Esophagus squamous epithelium (tissue), 5 donors: ENCODE data around the gene GXYLT2. TPM values are rescaled to one million over a fixed set of nuclear protein-coding genes. Genes with fewer than 3 reads are reported as not detected.

Experiments
- DNase-seq: peaks from one replicate; lab custom pipeline; 2025; lab: John Stamatoyannopoulos, UW
- H3K27ac ChIP-seq, 4 donors: fragments of 200-600 bp; sonication (generic); one replicate each; pipeline ENCODE4 v1.5.1; 2016 to 2019; ENCODE audit warnings: mild to moderate bottlenecking in 1 of 4
- H3K27me3 ChIP-seq, 4 donors: fragments of 200-600 bp; sonication (generic); 1 replicate in 3 of 4; 2 replicates in 1 of 4; pipeline versions ENCODE4 v1.5.1 to v1.6.0; 2017 to 2021; ENCODE audit warnings: antibody characterized with exemption in 1 of 4
- H3K36me3 ChIP-seq, 3 donors: fragments of 200-600 bp; sonication (generic); one replicate each; pipeline ENCODE4 v1.5.1; 2016 to 2019
- H3K4me1 ChIP-seq, 3 donors: fragments of 200-600 bp; sonication (generic); one replicate each; pipeline ENCODE4 v1.5.1; 2017 to 2019
- H3K4me3 ChIP-seq, 4 donors: fragments of 200-600 bp; sonication (generic); 1 replicate in 3 of 4; 2 replicates in 1 of 4; pipeline ENCODE4 v1.5.1; 2016 to 2019; ENCODE audit warnings: mild to moderate bottlenecking in 2 of 4, moderate library complexity in 1 of 4
- H3K9me3 ChIP-seq, 3 donors: fragments of 200-600 bp; sonication (generic); one replicate each; pipeline ENCODE4 v1.5.1; 2016 to 2019
- POLR2A ChIP-seq, 4 donors: fragments of 450-650 bp; IDR thresholded peaks; one replicate each; pipeline ENCODE4 v1.6.1; 2017; ENCODE audit warnings: antibody characterized with exemption in 4 of 4, mild to moderate bottlenecking in 4 of 4, moderate library complexity in 3 of 4
- WGBS, 2 donors: methylation state at CpG; one replicate each; pipeline ENCODE4 v1.1.5; 2018; 5-methylcytosine and 5-hydroxymethylcytosine counted together
- intact Hi-C: fragments of 100-400 bp; cut with DNase I; formaldehyde crosslinking; loops from one replicate; pipeline ENCODE4 v1.15.0; 2022
- total RNA-seq, 4 donors: library from RNA; depleted of rRNA; stranded (reverse); fragments of >200 nt; gene quantifications; one replicate each; pipeline ENCODE4 v1.1.0, GENCODE V29; 2016
- TF ChIP-seq, protein P1 (sequence below), 6 experiments: fragments of 450-650 bp in 4 of 6; fragments of 200-600 bp in 2 of 6; sonication (generic) in 2 of 6; IDR thresholded peaks; one replicate each; pipeline ENCODE4 v1.5.1; 2016 to 2019; ENCODE audit warnings: antibody characterized with exemption in 6 of 6, mild to moderate bottlenecking in 4 of 6, moderate library complexity in 4 of 6
- donor health status: DM: yes; HTN: yes; CAD: no.

GXYLT2 gene
- total RNA-seq, 4 donors from 2014 or later, result 2.0 to 18.1 (median 3.1) TPM; not detected in 1

DNA sequence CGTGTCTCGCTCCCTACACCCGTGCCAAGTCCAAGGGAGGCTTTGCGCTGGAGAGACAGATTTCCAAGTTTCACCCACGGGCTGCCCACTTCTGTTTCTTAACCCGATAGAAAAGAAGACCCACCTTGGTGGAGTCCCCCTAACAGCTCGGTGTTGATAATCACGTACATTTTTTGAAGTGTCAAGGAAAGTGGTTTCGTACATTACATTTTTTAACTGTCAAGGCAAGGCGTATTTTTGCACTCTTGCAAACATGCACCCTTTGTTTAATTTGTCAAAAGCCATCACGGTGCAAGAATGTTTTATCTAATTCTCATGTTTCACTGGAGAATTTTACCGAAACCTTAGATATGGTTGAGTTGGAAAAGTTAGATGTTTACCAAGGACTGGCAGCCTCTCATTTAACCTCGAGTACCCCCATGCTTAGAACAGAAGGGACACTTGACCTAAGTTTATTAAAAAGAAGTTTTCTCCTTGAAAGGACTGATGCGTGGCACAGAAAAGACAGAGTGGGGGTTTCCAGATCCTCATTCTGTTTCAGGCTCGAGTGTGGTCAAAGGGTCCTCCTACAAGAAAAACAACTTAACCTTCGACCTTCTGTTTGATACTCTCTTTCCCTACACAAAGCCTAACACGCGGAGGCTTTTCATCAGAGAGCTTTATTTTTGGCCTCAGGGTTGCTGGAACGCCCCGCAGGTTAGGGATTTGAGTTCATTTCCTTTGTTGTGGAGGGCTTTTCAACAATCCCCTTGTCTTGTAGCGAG, 882 bp downstream of the GXYLT2 start:
- Histone ChIP-seq H3K27me3 (peaks cover 0 to 39% (median 0%) of the 10 kb centered on the region in 4 donors), H3K27ac (peak overlapping the region; percentile 56 to 88 (median 70)), H3K36me3 (no peaks in the 10 kb centered on the region), H3K4me1 (peaks cover 9 to 61% (median 26%) of the 10 kb centered on the region in 3 donors), H3K9me3 (no peaks in the 10 kb centered on the region), H3K4me3 (peak overlapping the region; percentile 17 to 67 (median 46))
- TF ChIP-seq POLR2A (IDR thresholded peaks at IDR 0.05), result no peak
- TF ChIP-seq, protein P1, sequence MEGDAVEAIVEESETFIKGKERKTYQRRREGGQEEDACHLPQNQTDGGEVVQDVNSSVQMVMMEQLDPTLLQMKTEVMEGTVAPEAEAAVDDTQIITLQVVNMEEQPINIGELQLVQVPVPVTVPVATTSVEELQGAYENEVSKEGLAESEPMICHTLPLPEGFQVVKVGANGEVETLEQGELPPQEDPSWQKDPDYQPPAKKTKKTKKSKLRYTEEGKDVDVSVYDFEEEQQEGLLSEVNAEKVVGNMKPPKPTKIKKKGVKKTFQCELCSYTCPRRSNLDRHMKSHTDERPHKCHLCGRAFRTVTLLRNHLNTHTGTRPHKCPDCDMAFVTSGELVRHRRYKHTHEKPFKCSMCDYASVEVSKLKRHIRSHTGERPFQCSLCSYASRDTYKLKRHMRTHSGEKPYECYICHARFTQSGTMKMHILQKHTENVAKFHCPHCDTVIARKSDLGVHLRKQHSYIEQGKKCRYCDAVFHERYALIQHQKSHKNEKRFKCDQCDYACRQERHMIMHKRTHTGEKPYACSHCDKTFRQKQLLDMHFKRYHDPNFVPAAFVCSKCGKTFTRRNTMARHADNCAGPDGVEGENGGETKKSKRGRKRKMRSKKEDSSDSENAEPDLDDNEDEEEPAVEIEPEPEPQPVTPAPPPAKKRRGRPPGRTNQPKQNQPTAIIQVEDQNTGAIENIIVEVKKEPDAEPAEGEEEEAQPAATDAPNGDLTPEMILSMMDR (IDR thresholded peaks at IDR 0.05), result no peak
- no peak for DNase-seq
- WGBS, 2 donors, result 7 to 17% methylated on average over 17 to 20 of the region's 21 CpGs
- intact Hi-C loops, result no loop called here

DNA sequence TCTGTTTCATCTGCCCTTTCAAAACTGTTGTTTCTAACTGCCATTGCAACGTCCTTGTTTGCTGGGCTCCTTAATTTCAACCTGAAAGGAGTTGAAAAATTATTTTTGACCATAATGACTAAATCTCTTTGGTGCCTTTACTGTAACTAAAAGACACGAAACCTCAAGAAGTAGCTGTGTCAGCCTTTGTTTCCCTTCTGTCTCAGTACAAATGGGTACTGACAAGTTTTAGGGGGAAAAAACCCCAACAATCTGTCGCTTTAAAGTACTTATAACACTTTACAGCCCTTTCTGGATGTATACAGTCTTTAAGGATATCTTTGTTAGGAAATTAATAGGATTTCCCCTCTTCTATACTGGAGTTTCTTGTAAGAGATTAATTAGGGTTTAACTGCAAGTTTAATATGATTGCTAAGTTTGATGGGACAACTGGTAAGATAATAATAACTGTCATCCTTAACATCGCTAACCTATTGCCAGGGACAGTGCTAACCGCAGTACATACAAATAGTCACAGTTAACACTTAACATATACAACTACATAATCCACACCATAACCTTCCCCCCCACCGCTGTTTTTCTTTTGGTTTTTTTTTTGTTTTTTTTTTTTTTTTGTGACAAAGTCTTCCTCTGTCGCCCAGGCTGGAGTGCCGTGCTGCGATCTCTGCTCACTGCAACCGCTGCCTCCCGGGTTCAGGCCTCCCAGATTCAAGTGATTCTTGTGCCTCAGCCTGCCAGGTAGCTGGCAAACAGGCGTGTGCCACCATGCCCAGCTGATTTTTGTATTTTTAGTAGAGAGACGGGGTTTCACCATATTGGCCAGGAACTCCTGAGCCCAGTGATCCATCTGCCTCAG, 1.7 kb downstream of the GXYLT2 start:
- H3K4me3 ChIP-seq, result peak overlapping the region in 3 of 4 donors; percentile 40 to 67 (median 52)

DNA sequence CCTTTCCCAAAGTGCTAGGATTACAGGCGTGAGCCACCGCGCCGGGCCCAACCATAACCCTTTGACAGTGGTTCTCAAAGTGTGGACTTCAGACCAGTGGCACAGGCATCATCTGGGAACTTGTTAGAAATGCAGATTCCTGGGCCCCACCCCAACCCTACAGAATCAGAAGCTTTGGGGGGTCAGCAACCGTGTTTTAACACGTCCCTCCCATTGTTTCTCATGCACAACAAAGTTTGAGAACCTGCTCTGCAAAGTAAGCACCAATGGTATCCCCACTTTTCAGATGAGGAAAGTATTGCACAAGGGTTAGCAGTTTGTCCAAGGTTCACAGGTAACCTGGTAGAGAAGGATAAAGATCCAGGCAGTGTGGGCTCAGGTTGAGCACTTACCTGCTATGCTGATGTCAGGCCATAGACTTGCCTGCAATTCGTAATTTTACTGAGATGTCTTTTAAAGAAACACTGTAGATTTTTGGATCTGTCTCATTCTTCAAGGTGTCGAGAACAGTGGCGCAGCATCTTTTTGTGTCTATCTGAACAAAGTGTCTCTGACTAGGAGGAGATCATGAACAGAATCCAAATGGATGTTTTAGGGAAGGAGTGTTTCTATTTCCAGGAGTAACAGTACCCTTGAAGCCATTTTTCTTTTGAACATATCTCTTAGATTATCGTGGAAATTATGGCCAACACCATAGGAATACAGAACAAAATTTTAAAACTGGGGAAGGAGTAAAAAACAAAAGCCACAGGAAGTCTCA, 2.5 kb downstream of the GXYLT2 start:
- no peak for DNase-seq
- WGBS, 2 donors, result 76 to 80% methylated on average over 6 of the region's 10 CpGs
- H3K36me3 ChIP-seq, result no peaks in the 10 kb centered on the region
- peaks cover 9 to 61% (median 26%) of the 10 kb centered on the region in 3 donors for H3K4me1 ChIP-seq
- intact Hi-C loops, result no loop called here
- H3K27ac ChIP-seq, result peak overlapping the region in 3 of 4 donors; percentile 36 to 80 (median 73)
- TF ChIP-seq, protein P1 (IDR thresholded peaks at IDR 0.05), result no peak
- TF ChIP-seq POLR2A (IDR thresholded peaks at IDR 0.05), result no peak
- H3K27me3 ChIP-seq, result peaks cover 0 to 39% (median 0%) of the 10 kb centered on the region in 4 donors
- H3K9me3 ChIP-seq, result no peaks in the 10 kb centered on the region
- H3K4me3 ChIP-seq, result no peak overlapping the region

More for the DNA sequence above, 1.7 kb downstream of the GXYLT2 start:
- 62 to 67% methylated on average over 11 to 13 of the region's 13 CpGs for WGBS, 2 donors
- Histone ChIP-seq H3K27me3 (peaks cover 0 to 39% (median 0%) of the 10 kb centered on the region in 4 donors), H3K4me1 (peaks cover 9 to 61% (median 26%) of the 10 kb centered on the region in 3 donors), H3K9me3 (no peaks in the 10 kb centered on the region), H3K27ac (peak overlapping the region in 3 of 4 donors; percentile 59 to 88 (median 80)), H3K36me3 (no peaks in the 10 kb centered on the region)
- no peak for DNase-seq
- TF ChIP-seq, protein P1 (IDR thresholded peaks at IDR 0.05), result no peak
- TF ChIP-seq POLR2A (IDR thresholded peaks at IDR 0.05), result no peak
- intact Hi-C loops, result no loop called here

DNA sequence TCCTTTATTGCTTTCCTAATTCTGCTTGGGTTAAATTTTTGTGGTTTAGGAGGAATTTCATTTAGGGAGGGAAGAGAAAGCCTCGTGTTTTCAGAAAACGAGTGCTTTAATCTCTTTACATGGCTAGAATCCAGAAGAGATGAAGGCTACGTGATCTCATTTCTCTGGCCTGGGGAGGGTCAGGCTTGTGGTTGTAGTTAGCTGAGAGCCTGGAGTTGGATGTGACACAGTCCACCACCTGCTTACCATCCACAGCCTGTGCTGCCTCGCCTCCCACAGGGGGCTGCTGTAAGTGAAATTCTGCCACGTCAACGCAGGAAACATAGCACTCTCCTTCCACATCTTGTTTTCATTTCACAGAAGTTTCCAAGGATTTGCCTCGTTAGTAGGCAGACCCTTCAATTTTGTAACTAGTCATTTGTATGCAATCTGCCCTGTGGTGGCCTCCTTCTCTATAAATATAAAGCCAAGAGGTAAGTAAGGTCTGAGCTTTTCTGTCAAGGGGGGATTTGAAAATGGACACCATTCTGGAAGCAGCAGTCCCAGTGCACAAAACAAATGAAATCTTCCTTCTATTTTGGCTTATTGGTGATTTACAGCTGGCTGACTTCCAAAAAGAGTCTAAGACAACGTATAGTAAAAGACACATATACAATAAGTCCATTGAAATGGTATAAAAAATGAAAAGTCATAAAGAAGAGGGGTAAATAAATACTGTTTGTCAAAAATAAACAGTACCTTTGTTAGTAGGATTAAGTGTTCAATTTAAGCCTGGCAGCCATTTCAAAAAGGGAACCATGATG, 3.4 kb downstream of the GXYLT2 start:
- DNase-seq, result no peak
- H3K27me3 ChIP-seq, result peaks cover 0 to 36% (median 0%) of the 10 kb centered on the region in 4 donors
- H3K36me3 ChIP-seq, result no peaks in the 10 kb centered on the region
- TF ChIP-seq, protein P1 (IDR thresholded peaks at IDR 0.05), result no peak
- no peak for TF ChIP-seq POLR2A (IDR thresholded peaks at IDR 0.05)
- peaks cover 9 to 61% (median 25%) of the 10 kb centered on the region in 3 donors for H3K4me1 ChIP-seq
- H3K27ac ChIP-seq, result peak overlapping the region in 3 of 4 donors; percentile 36 to 80 (median 73)
- WGBS, 2 donors, result 26 to 35% methylated on average over 8 of the region's 8 CpGs
- intact Hi-C loops, result no loop called here
- no peak overlapping the region for H3K4me3 ChIP-seq
- H3K9me3 ChIP-seq, result no peaks in the 10 kb centered on the region
